Endothelial cell of umbilical vein (primary cell): ENCODE results near the gene TMUB2. TPM values are rescaled to one million over a fixed set of nuclear protein-coding genes. Genes with fewer than 3 reads are reported as not detected.

ENCODE experiments used
- BruUV-seq: library from RNA; stranded (reverse); fragments of 400-500 nt; replicated peaks from 2 replicates; lab custom pipeline; 2021; lab: Mats Ljungman, UMichigan
- CTCF ChIA-PET: fragments of 300-600, 350-600 bp; sonication (Branson Sonifier 250); formaldehyde crosslinking; loops from one replicate; lab custom pipeline; 2021; ENCODE audit warnings: antibody characterized with exemption, inconsistent platforms; lab: Charles Lee
- POLR2A ChIA-PET: fragments of 300-600, 350-600 bp; sonication (Branson Sonifier 250); formaldehyde crosslinking; loops from one replicate; lab custom pipeline; 2021; ENCODE audit warnings: antibody characterized with exemption, inconsistent platforms; lab: Charles Lee
- DNase-seq: peaks from one replicate; pipeline ENCODE4 v3.0.0-alpha.2; 2011; ENCODE audit warnings: low read depth, low spot score
- FAIRE-seq: peaks from 2 replicates; lab custom pipeline; 2011; peaks lifted over from hg19 to GRCh38; lab: Jason Lieb, UNC
- H2AFZ ChIP-seq: 2 replicates; pipeline ENCODE4 v1.6.0; 2012; ENCODE audit warnings: low read depth, low read length, control low read depth, inconsistent platforms
- H3K27ac ChIP-seq: 2 replicates; pipeline ENCODE4 v1.5.1; 2011; ENCODE audit warnings: low read depth, mild to moderate bottlenecking, control low read depth, low read length, moderate library complexity; ENCODE audit not compliant: insufficient read depth
- H3K27me3 ChIP-seq, 2 experiments: 2 replicates each; pipeline versions ENCODE4 v1.6.0 to v1.6.1; 2011; ENCODE audit warnings: low read length in 2 of 2, mixed read lengths in 1 of 2; ENCODE audit not compliant: control insufficient read depth in 2 of 2, insufficient read depth in 2 of 2
- H3K36me3 ChIP-seq, 2 experiments: 2 replicates in 1 of 2; 3 replicates in 1 of 2; pipeline ENCODE4 v1.5.1; 2011; ENCODE audit warnings: low read length in 2 of 2, mild to moderate bottlenecking in 1 of 2, moderate library complexity in 1 of 2; ENCODE audit not compliant: control insufficient read depth in 2 of 2, insufficient read depth in 2 of 2; ENCODE audit errors: extremely low read depth in 1 of 2
- H3K4me1 ChIP-seq: 3 replicates; pipeline ENCODE4 v1.5.1; 2011; ENCODE audit warnings: mild to moderate bottlenecking, low read length; ENCODE audit not compliant: control insufficient read depth, insufficient read depth; ENCODE audit errors: extremely low read depth
- H3K4me2 ChIP-seq: 2 replicates; pipeline ENCODE4 v1.6.1; 2011; ENCODE audit warnings: low read length, control low read depth, mixed read lengths; ENCODE audit not compliant: insufficient read depth
- H3K4me3 ChIP-seq, 3 experiments: fragments of 200-600 bp in 1 of 3; sonication (generic), shearing (Covaris generic) in 1 of 3; replicated peaks in 1 of 3; 2 replicates each; pipeline ENCODE4 v1.5.1; 2011 to 2016; ENCODE audit warnings: control low read depth in 3 of 3, low read length in 3 of 3, mild to moderate bottlenecking in 2 of 3, inconsistent platforms in 1 of 3, low read depth in 1 of 3, moderate library complexity in 1 of 3; ENCODE audit not compliant: insufficient read depth in 1 of 3
- H3K79me2 ChIP-seq: 2 replicates; pipeline ENCODE4 v1.6.0; 2012; ENCODE audit warnings: low read length, inconsistent platforms; ENCODE audit not compliant: control insufficient read depth, insufficient read depth
- H3K9ac ChIP-seq: replicated peaks from 2 replicates; pipeline ENCODE3; 2011; ENCODE audit warnings: low read length, control low read depth; ENCODE audit not compliant: insufficient read depth; ENCODE audit errors: extremely low read depth
- H3K9me1 ChIP-seq: replicated peaks from 3 replicates; pipeline ENCODE4 v1.6.0; 2011; ENCODE audit warnings: mild to moderate bottlenecking, low read length; ENCODE audit not compliant: control insufficient read depth, insufficient read depth; ENCODE audit errors: extremely low read depth
- H3K9me3 ChIP-seq: replicated peaks from 2 replicates; pipeline ENCODE4 v1.5.1; 2012; ENCODE audit warnings: low read length, inconsistent platforms; ENCODE audit not compliant: control insufficient read depth, insufficient read depth
- H4K20me1 ChIP-seq: replicated peaks from 2 replicates; pipeline ENCODE3; 2011; ENCODE audit warnings: mild to moderate bottlenecking, low read length; ENCODE audit not compliant: control insufficient read depth, insufficient read depth; ENCODE audit errors: extremely low read depth
- CTCF ChIP-seq, 2 donors: IDR thresholded peaks; 1 replicate in 1 of 2; 2 replicates in 1 of 2; pipeline ENCODE4 v1.5.1; 2011; ENCODE audit warnings: low read length in 2 of 2, mild to moderate bottlenecking in 2 of 2, moderate library complexity in 2 of 2, control low read depth in 1 of 2, inconsistent platforms in 1 of 2, low read depth in 1 of 2; ENCODE audit not compliant: insufficient read depth in 1 of 2; ENCODE audit errors: extremely low read depth in 1 of 2
- EZH2 ChIP-seq: IDR thresholded peaks from 2 replicates; pipeline ENCODE4 v1.6.1; 2012; ENCODE audit warnings: borderline replicate concordance, low read depth, mild to moderate bottlenecking, moderate library complexity, low read length, inconsistent platforms; ENCODE audit not compliant: severe bottlenecking
- FOS ChIP-seq: IDR thresholded peaks from 2 replicates; pipeline ENCODE4 v1.6.1; 2011; ENCODE audit warnings: mild to moderate bottlenecking, low read length, moderate library complexity, borderline replicate concordance; ENCODE audit not compliant: insufficient read depth
- JUN ChIP-seq: IDR thresholded peaks from 2 replicates; pipeline ENCODE4 v1.6.1; 2011; ENCODE audit warnings: borderline replicate concordance, low read depth; ENCODE audit not compliant: insufficient read length, insufficient read depth
- MYC ChIP-seq: IDR thresholded peaks from one replicate; pipeline ENCODE4 v1.6.1; 2011; ENCODE audit warnings: mild to moderate bottlenecking, low read depth, low read length
- POLR2A ChIP-seq: IDR thresholded peaks from 2 replicates; pipeline ENCODE4 v1.6.1; 2012; ENCODE audit warnings: low read depth, mild to moderate bottlenecking, control low read depth, low read length
- POLR2AphosphoS5 ChIP-seq: IDR thresholded peaks from 2 replicates; pipeline ENCODE4 v1.6.1; 2012; ENCODE audit warnings: low read depth, mild to moderate bottlenecking, control low read depth, low read length, moderate library complexity; ENCODE audit not compliant: insufficient read depth
- dilution Hi-C: fragments of 300-500 bp; cut with MboI; formaldehyde crosslinking; loops from one replicate; pipeline ENCODE4 v1.15.0; 2019; ENCODE audit warnings: low sequenced_read_pairs; ENCODE audit not compliant: extremely low pct_ligation_motif_present
- intact Hi-C: fragments of 100-400 bp; cut with micrococcal nuclease; formaldehyde crosslinking; loops from one replicate; pipeline ENCODE4 v1.10.0; 2022
- polyA plus RNA-seq, 4 experiments: library from polyadenylated mRNA; depleted of rRNA in 3 of 4; stranded (reverse) in 3 of 4; unstranded in 1 of 4; fragments of >200 nt; gene quantifications; 2 replicates each; pipeline versions ENCODE4 v1.2.1 to v1.2.3, GENCODE V29; 2011 to 2012; ENCODE audit warnings: missing spikeins in 1 of 4
- total RNA-seq: library from RNA; stranded (reverse); gene quantifications from 2 replicates; pipeline ENCODE4 v1.2.3, GENCODE V29; 2021
- TF ChIP-seq, protein P1 (sequence below): IDR thresholded peaks from 2 replicates; pipeline ENCODE4 v1.6.1; 2011; ENCODE audit not compliant: insufficient read depth, insufficient read length

The TMUB2 gene
- total and polyA plus RNA-seq, 2 donors (not counting 3 experiments of a cell fraction or from before 2014, with no cell fraction given), result 43.6 to 72.5 TPM

DNA sequence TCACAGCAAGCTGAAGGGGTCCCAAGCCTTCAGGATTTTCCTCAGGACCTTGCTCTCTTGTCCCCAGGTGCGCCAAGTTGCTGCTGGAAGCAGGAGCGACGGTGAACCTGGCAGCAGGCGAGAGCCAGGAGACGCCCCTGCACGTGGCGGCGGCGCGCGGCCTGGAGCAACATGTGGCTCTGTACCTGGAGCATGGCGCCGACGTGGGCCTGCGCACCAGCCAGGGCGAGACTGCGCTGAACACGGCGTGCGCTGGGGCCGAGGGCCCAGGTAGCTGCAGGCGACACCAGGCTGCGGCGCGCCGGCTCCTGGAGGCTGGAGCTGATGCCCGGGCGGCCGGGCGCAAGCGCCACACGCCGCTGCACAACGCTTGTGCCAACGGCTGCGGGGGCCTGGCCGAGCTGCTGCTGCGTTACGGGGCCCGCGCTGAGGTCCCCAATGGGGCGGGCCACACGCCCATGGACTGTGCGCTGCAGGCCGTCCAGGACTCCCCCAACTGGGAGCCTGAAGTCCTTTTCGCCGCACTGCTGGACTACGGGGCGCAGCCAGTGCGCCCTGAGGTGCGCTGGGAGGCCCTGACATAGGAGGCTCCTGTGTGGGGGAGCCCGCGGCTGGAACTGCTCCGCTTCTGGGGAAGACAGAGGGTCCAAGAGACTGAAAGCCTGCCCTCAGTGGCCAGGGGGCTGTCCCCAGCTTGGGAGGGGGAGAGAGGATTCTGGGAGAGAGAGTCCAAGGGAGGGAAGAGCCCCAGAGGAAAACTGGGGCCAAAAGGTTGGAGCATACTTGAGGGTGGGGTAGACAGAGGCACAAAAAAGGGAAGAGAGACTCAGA, 9.9 kb upstream of the TMUB2 start:
- POLR2A ChIA-PET, result interaction anchor here (0.7 kb wide), 1 partner anchor 72 kb away, joined by 5 read pairs; no protein-coding TSS in a partner anchor
- Histone ChIP-seq H3K4me3 (no peak overlapping the region), H2AFZ (no peak overlapping the region), H3K9ac (no peak overlapping the region), H3K79me2 (peaks cover 1% of the 10 kb centered on the region), H3K4me1 (no peaks in the 10 kb centered on the region), H4K20me1 (no peaks in the 10 kb centered on the region), H3K36me3 (peaks cover 3 to 14% of the 10 kb centered on the region in 2 experiments), H3K9me1 (no peaks in the 10 kb centered on the region), H3K9me3 (no peaks in the 10 kb centered on the region), H3K27me3 (no peaks in the 10 kb centered on the region), H3K4me2 (no peak overlapping the region), H3K27ac (no peak overlapping the region)
- no peak for DNase-seq
- intact Hi-C loops, result no loop called here
- CTCF ChIA-PET, result interaction anchor here (1.2 kb wide), 1 partner anchor 9 kb away, joined by 3 read pairs; no protein-coding TSS in a partner anchor
- dilution Hi-C loops, result no loop called here
- no TSS peak for BruUV-seq
- FAIRE-seq, result no peak
- no peak for TF ChIP-seq FOS
- TF ChIP-seq JUN, result no peak
- TF ChIP-seq, protein P1, sequence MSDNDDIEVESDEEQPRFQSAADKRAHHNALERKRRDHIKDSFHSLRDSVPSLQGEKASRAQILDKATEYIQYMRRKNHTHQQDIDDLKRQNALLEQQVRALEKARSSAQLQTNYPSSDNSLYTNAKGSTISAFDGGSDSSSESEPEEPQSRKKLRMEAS, result no peak
- no peak for TF ChIP-seq MYC
- TF ChIP-seq EZH2, result no peak

- dilution Hi-C loops (no loop called here), intact Hi-C loops (no loop called here)
- Histone ChIP-seq H3K9me1 (no peaks in the 10 kb centered on the region), H3K9ac (no peak overlapping the region), H3K4me1 (no peaks in the 10 kb centered on the region), H3K27ac (no peak overlapping the region), H2AFZ (no peak overlapping the region), H3K4me2 (no peak overlapping the region), H4K20me1 (no peaks in the 10 kb centered on the region), H3K9me3 (no peaks in the 10 kb centered on the region), H3K27me3 (no peaks in the 10 kb centered on the region), H3K79me2 (peaks cover 1% of the 10 kb centered on the region), H3K36me3 (peaks cover 7 to 17% of the 10 kb centered on the region in 2 experiments), H3K4me3 (no peak overlapping the region)
- CTCF ChIA-PET, result no interaction called here
- no peak for DNase-seq
- FAIRE-seq, result no peak
- TF ChIP-seq CTCF (IDR thresholded peaks at IDR 0.05; ENCODE audit: extremely low read depth in 1 of 2, insufficient read depth in 1 of 2, low read depth in 1 of 2, low read length in 2 of 2), result no peak
- TF ChIP-seq POLR2A, result no peak
- TF ChIP-seq MYC, result no peak
- no peak for TF ChIP-seq FOS
- no peak for TF ChIP-seq EZH2
- TF ChIP-seq, protein P1, result no peak
- TF ChIP-seq JUN, result no peak
- no peak for TF ChIP-seq POLR2AphosphoS5
- BruUV-seq, result no TSS peak
- POLR2A ChIA-PET, result no interaction called here
Measured at GRCh38 chr17:44177640-44178039, 9.1 kb upstream of the TMUB2 start.
